ENCODE measurements around the gene HAPLN1. TPM values are rescaled to one million over a fixed set of nuclear protein-coding genes. Genes with fewer than 3 reads are reported as not detected.

The HAPLN1 gene
- total and polyA plus RNA-seq, 10 of the 15 experiments (the other 5 are each of a cell fraction or from before 2014, with no cell fraction given): 0.05 to 0.21 (median 0.17) TPM; not detected in 2

DNA sequence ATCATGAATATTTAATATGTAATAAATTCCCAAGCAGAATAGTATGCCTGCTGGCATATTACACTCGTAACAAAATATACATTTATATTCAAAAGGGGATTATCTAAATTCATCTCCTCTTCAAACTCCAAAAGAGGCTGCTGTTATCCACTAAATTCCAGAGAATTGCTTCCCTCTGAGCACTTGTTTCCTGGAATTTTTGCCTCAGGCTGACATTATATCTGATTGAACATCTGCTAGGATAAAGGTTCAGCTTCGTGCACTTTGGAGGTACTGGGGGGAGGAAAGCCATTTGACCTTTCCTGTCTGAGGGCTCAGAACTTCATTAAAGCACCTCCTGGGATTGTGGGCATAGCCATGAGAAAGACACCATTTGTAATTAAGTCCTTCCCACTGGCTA is 4.3 kb upstream of the HAPLN1 start:
- H4K20me1 ChIP-seq (ENCODE audit: control insufficient read depth, insufficient read depth): no peaks in the 10 kb centered on the region
- no peak overlapping the region for H2AFZ ChIP-seq (ENCODE audit: control insufficient read depth, low read depth, low read length)
- no peak overlapping the region for H3K4me2 ChIP-seq (ENCODE audit: control insufficient read depth, insufficient read depth)
- no peak overlapping the region for H3K27ac ChIP-seq (ENCODE audit: control insufficient read depth, insufficient read depth)
- WGBS (ENCODE audit: insufficient coverage, insufficient replicate concordance, low lambda C conversion rate, missing lambda C conversion rate): 63% methylated on average over 2 of the region's 2 CpGs
- no peaks in the 10 kb centered on the region for H3K9me3 ChIP-seq (replicated peaks; ENCODE audit: control insufficient read depth, insufficient read depth, low read length)
- in situ Hi-C loops (cut with MboI): loop anchor here (25.0 kb wide), 1 partner anchor 537 kb away; no protein-coding TSS in a partner anchor
- no peak for DNase-seq (ENCODE audit: low read depth, low spot score)
- no peak overlapping the region for H3K9ac ChIP-seq (ENCODE audit: control insufficient read depth, insufficient read depth, low read length)
- no peaks in the 10 kb centered on the region for H3K79me2 ChIP-seq (ENCODE audit: control insufficient read depth, insufficient read depth, low read length)
- ChIA-PET CTCF (no interaction called here), POLR2A (no interaction called here), RAD21 (ENCODE audit: unreplicated experiment) (no interaction called here), SMC1A (ENCODE audit: uncharacterized antibody, unreplicated experiment) (no interaction called here)
- no peak for ATAC-seq
- H3K4me3 ChIP-seq: no peak overlapping the region
- no TSS peak for BruUV-seq (replicated peaks)
- H3K36me3 ChIP-seq (ENCODE audit: control insufficient read depth in 2 of 2, insufficient read depth in 2 of 2, low read length in 1 of 2): no peaks in the 10 kb centered on the region
- intact Hi-C loops (cut with micrococcal nuclease; ENCODE audit: unreplicated experiment): no loop called here
- TF ChIP-seq ZNF24 (IDR thresholded peaks at IDR 0.05) (no peak), IKZF1 (conservative IDR thresholded peaks at IDR 0.05) (no peak), SUPT20H (IDR thresholded peaks at IDR 0.05; ENCODE audit: borderline replicate concordance, control insufficient read depth, low read depth, low read length) (no peak)
- H3K4me1 ChIP-seq (ENCODE audit: control insufficient read depth, insufficient read depth, low read length): no peaks in the 10 kb centered on the region
- FAIRE-seq: no peak
- H3K27me3 ChIP-seq (replicated peaks in 1 of 2; ENCODE audit: control insufficient read depth in 2 of 2, insufficient read depth in 2 of 2, low read length in 1 of 2): peaks cover 0 to 7% of the 10 kb centered on the region in 2 experiments; a peak in 1 of 4 replicates

DNA sequence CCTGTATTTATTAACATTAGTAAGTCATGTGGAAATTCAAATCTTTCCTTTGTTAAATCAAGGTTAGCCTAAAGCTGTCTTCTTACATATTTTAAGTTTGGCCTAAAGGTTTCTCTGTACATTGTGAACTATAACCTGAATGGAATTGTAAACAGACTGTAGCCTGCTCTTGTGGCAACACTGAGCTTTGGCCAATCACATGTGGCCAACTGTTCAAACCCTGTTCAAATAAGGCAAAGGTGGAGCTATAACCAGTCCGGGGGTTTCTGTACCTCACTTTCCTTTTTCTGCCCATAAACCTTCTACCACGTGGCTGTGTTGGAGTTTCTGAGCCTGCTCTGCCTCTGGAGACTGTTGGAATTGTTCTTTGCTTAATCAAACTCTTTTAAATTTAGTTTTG is 3.3 kb upstream of the HAPLN1 start:
- H3K4me1 ChIP-seq (ENCODE audit: control insufficient read depth, insufficient read depth, low read length): no peaks in the 10 kb centered on the region
- H2AFZ ChIP-seq (ENCODE audit: control insufficient read depth, low read depth, low read length): no peak overlapping the region
- intact Hi-C loops (cut with micrococcal nuclease; ENCODE audit: unreplicated experiment) (no loop called here), in situ Hi-C loops (cut with MboI) (loop anchor here (25.0 kb wide), 1 partner anchor 538 kb away; no protein-coding TSS in a partner anchor)
- no peaks in the 10 kb centered on the region for H4K20me1 ChIP-seq (ENCODE audit: control insufficient read depth, insufficient read depth)
- H3K9me3 ChIP-seq (replicated peaks; ENCODE audit: control insufficient read depth, insufficient read depth, low read length): no peaks in the 10 kb centered on the region
- ChIA-PET POLR2A (no interaction called here), SMC1A (ENCODE audit: uncharacterized antibody, unreplicated experiment) (interaction anchor here (0.7 kb wide), 1 partner anchor 39 kb away, joined by 3 read pairs; no protein-coding TSS in a partner anchor), CTCF (interaction anchor here (0.5 to 2.0 kb wide), 3 partner anchors 12 to 713 kb away, joined by 3 to 14 read pairs (median 4); no protein-coding TSS in a partner anchor), RAD21 (ENCODE audit: unreplicated experiment) (no interaction called here)
- no peak overlapping the region for H3K4me2 ChIP-seq (ENCODE audit: control insufficient read depth, insufficient read depth)
- BruUV-seq (replicated peaks): no TSS peak
- ATAC-seq: 0 out of 3 replicates have a peak, but pooled peaks have one; percentile 26
- no peak for DNase-seq (ENCODE audit: low read depth, low spot score)
- peaks cover 0 to 7% of the 10 kb centered on the region in 2 experiments; a peak in 1 of 4 replicates for H3K27me3 ChIP-seq (replicated peaks in 1 of 2; ENCODE audit: control insufficient read depth in 2 of 2, insufficient read depth in 2 of 2, low read length in 1 of 2)
- FAIRE-seq: no peak
- 4% methylated on average over 2 of the region's 2 CpGs for WGBS (ENCODE audit: insufficient coverage, insufficient replicate concordance, low lambda C conversion rate, missing lambda C conversion rate)
- H3K27ac ChIP-seq (ENCODE audit: control insufficient read depth, insufficient read depth): no peak overlapping the region
- H3K79me2 ChIP-seq (ENCODE audit: control insufficient read depth, insufficient read depth, low read length): no peaks in the 10 kb centered on the region
- no peaks in the 10 kb centered on the region for H3K36me3 ChIP-seq (ENCODE audit: control insufficient read depth in 2 of 2, insufficient read depth in 2 of 2, low read length in 1 of 2)
- no peak overlapping the region for H3K4me3 ChIP-seq
- no peak overlapping the region for H3K9ac ChIP-seq (ENCODE audit: control insufficient read depth, insufficient read depth, low read length)
- TF ChIP-seq NFIC (IDR thresholded peaks at IDR 0.05; ENCODE audit: low read depth, low read length) (no peak), YBX1 (IDR thresholded peaks at IDR 0.05) (no peak), SREBF2 (IDR thresholded peaks at IDR 0.05; ENCODE audit: low read length) (no peak), CHD2 (IDR thresholded peaks at IDR 0.05; ENCODE audit: borderline replicate concordance, low read depth, low read length) (no peak), EZH2 (IDR thresholded peaks at IDR 0.05; ENCODE audit: borderline replicate concordance, control insufficient read depth, low read depth, low read length) (no peak), PAX5 (IDR thresholded peaks at IDR 0.05; ENCODE audit: borderline replicate concordance, low read depth, low read length) (no peak), KLF5 (IDR thresholded peaks at IDR 0.05; ENCODE audit: partially characterized antibody) (no peak), ZNF24 (IDR thresholded peaks at IDR 0.05) (no peak), FOS (IDR thresholded peaks at IDR 0.05; ENCODE audit: borderline replicate concordance, extremely low read depth, insufficient read length) (no peak)
- TF ChIP-seq, protein P1, sequence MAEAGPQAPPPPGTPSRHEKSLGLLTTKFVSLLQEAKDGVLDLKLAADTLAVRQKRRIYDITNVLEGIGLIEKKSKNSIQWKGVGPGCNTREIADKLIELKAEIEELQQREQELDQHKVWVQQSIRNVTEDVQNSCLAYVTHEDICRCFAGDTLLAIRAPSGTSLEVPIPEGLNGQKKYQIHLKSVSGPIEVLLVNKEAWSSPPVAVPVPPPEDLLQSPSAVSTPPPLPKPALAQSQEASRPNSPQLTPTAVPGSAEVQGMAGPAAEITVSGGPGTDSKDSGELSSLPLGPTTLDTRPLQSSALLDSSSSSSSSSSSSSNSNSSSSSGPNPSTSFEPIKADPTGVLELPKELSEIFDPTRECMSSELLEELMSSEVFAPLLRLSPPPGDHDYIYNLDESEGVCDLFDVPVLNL (IDR thresholded peaks at IDR 0.05; ENCODE audit: low read depth, low read length): no peak
- TF ChIP-seq, protein P2, sequence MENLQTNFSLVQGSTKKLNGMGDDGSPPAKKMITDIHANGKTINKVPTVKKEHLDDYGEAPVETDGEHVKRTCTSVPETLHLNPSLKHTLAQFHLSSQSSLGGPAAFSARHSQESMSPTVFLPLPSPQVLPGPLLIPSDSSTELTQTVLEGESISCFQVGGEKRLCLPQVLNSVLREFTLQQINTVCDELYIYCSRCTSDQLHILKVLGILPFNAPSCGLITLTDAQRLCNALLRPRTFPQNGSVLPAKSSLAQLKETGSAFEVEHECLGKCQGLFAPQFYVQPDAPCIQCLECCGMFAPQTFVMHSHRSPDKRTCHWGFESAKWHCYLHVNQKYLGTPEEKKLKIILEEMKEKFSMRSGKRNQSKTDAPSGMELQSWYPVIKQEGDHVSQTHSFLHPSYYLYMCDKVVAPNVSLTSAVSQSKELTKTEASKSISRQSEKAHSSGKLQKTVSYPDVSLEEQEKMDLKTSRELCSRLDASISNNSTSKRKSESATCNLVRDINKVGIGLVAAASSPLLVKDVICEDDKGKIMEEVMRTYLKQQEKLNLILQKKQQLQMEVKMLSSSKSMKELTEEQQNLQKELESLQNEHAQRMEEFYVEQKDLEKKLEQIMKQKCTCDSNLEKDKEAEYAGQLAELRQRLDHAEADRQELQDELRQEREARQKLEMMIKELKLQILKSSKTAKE (IDR thresholded peaks at IDR 0.05; ENCODE audit: low read depth, poor library complexity, severe bottlenecking): no peak

Data from GM12878 (cell line).